NCI-H774 (cell line): Measurements from ENCODE around the gene SPTBN4.
"Not testable (repeated sequence)": the region's sequence is repeated elsewhere in the genome, so short reads cannot be mapped to it uniquely, and the experiment has no call there.

ENCODE experiments used
- DNase-seq: peaks from one replicate; lab custom pipeline; 2025; lab: John Stamatoyannopoulos, UW

The SPTBN4 gene

DNA sequence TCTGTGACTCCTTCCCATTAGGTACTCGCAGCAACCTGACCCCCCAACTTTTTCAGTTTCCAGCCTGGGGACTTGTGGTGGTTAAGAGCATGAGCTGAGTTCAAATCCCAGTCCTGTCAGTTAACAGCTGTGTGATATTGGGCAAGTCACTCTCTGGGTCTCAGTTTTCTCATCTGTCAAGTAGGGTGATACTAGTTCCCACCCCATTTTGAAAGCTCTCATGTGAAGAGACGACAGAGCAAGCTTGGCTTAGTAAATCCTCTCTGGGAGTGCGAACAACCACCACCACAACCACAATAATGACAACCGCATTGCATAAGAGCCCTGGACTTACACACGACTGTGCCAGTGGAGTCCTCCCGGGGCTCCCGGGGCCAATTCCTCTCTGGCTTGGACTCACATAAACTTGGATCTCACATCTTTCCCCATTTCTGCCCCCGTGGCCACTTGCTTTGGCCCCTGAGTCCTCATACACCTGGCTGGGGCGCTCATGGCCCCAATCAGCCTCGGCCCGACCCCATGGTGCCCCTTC is 1.7 kb upstream of the SPTBN4 start:
- no peak for DNase-seq

GRCh38 chr19:40465557-40466218 is 1.1 kb upstream of the SPTBN4 start, which contains the start of gene BLVRB:
BLVRB (minus strand) TSS chr19:40465745; CDS start chr19:40465688, 57 bp downstream.
- DNase-seq: peak; percentile 96

DNA sequence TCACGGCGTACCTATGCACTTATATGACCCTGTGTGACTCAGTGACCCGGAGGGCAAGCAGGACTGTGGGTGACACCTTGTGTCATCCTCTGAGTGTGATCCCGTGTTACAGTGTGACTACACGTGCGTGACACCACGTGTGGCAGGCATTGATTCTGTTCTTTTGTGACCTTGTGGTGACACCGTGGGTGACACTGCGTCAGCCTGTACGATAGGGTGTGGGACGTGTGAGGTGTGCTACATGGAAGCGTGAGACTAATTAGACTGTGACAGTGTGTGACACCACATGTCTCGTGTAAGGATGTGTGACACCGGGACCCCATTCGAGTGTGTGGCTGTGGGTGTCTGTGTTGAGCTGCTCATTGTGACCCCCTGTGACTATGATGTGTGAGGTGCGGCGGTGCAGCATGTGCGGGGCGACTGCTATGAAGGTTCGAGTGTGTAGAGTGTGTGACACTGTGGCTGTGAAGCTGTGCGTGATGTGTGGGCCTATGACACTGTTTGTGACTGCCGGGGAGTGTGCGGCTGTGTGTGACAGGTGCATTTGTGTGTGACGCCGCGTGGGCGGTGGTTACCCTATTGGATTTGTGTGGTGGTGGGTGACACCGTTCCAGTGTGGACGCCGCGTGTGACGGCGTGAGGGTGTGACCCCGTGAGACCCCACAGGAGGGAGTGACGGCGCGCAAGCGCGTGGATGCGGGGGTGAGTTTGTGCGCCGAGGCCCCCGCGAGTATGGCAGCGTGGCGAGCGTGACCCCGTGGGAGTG is 399 bp upstream of the SPTBN4 start:
- no peak for DNase-seq

DNA sequence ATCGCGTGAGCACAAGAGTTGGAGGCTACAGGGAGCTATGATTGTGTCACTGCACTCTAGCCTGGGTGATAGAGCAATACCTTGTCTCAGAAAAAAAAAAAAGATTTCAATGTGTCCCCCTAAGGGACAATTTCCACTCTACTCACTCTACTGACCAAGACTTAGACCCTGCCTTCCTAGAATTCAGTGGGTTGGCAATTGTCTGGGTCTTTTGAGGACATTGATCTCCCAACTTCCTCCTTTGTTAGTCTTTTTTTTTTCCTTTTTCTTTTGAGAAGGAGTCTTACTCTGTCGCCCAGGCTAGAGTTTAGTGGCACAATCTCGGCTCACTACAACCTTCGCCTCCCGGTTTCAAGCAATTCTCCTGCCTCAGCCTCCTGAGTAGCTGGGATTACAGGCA is 2.2 kb downstream of the SPTBN4 start:
- DNase-seq: no peak

DNA sequence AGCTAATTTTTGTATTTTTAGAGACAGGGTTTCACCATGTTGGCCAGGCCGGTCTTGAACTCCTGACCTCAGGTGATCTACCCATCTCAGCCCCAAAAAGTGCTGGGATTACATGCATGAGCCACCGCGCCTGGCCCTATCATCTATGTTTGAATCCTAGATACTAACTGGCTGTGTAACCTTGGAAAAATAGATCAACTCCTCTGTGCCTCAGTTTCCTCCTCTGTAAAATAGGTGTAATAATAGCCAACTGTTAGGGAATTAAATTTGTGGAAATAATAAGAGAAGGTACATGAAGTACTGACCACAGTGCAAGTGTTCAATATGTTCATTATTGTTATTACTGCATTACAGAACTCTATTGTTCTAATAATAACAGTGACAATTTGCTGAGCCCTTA is 4.3 kb downstream of the SPTBN4 start:
- DNase-seq: no peak

GRCh38 chr19:40472516-40472915 is 5.7 kb downstream of the SPTBN4 start:
- DNase-seq: no peak

DNA sequence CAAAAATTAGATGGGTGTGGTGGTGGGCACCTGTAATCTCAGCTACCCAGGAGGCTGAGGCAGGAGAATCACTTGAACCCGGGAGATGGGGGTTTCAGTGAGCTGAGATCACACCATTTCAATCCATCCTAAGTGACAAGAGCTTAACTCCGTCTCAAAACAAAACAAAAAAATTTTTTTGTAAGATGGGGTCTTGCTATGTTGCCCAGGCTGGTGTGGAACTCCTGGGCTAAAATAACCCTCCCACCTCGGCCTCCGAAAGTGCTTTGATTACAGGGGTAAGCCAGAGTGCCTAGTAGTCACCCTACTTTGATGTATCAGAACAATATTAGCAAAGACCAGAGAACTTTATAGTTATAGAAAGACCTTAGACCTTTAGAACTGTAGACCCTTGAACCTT is 7.9 kb downstream of the SPTBN4 start:
- DNase-seq: no peak

DNA sequence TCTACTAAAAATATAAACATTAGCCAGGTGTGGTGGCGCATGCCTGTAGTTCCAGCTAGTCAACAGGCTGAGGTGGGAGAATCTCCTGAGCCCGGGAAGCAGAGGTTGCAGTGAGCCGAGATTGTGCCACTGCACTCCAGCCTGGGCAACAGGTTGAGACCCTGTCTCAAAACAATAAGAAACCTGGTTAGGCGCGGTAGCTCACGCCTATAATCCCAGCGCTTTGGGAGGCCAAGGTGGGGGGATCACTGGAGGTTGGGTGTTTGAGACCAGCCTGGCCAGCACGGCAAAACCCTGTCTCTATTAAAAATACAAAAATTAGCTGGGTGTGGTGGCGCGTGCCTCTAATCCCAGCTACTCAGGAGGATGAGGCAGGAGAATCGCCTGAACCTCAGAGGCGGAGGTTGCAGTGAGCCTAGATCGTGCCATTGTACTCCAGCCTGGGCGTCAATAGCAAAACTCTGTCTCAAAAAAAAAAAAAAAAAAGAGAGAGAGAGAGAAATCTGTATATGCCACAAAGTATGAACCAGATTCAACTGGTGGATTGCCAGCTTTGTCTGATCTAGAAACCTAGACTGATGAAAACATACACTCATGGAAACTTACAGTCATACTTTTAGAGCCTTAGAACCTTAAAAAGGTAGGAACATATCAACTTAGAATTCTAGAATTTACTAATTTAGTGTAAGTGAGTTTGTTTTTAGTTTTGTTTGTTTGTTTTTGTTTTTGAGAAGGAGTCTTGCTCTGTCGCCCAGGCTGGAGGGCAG is 9.3 kb downstream of the SPTBN4 start:
- not testable (repeated sequence) for DNase-seq

- no peak for DNase-seq
Measured at GRCh38 chr19:40486017-40486416, 19.2 kb downstream of the SPTBN4 start.

DNA sequence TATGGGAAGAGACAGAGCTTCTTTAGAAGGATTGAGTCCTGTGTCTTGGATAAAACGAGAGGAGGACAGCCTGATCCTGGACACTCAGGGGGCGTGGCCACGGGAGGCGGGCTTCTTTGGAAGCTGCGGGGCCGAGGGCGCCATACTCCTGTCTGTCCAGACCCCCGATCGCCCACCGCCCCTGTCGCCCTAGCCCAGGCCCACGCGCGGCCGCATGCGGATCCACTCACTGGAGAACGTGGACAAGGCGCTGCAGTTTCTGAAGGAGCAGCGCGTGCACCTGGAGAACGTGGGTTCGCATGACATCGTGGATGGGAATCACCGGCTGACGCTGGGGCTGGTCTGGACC is 23.1 kb downstream of the SPTBN4 start:
- DNase-seq: no peak

DNA sequence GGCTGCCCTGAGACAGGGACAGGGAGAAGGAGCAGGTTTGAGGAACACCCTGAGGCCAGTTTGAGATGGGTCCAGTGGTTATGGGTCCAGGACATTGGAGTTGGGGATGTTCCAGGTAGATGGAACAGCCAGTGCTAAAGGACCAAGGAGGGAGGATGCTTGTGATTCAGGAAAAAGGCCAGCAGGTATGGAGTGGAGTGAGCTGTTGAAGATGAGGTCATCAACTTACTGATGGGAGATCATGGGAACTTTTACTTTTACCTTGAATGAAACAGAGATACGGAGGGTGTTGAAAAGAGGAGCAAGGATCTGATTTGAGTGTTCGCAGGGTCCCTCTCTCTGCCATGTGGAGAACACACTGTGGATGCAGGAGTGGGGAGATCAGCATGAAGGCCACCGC is 25.5 kb downstream of the SPTBN4 start:
- no peak for DNase-seq

DNA sequence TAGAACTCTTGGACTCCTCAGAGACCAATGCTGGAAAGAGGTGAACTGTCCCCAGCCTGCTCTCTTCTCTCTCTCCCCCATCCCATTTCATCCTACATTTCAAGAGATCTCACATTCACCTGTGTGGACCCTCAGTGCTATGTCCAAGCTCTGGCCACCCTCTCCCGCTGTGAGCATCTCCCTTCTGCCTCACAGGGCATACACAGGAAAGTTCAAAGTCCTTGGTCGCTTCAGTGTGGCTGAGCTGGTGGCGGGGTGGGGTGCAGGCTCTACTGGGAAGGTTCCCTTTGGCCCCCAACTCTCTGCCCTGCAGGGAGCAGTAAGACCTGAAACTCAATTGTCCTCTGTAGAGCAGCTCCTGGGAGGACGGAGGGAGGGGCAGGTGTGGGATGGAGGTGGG is 27.0 kb downstream of the SPTBN4 start:
- DNase-seq: no peak

- DNase-seq: no peak
Measured at GRCh38 chr19:40494191-40494838, 27.5 kb downstream of the SPTBN4 start.

- DNase-seq: no peak
Measured at GRCh38 chr19:40497214-40497613, 30.4 kb downstream of the SPTBN4 start.

DNA sequence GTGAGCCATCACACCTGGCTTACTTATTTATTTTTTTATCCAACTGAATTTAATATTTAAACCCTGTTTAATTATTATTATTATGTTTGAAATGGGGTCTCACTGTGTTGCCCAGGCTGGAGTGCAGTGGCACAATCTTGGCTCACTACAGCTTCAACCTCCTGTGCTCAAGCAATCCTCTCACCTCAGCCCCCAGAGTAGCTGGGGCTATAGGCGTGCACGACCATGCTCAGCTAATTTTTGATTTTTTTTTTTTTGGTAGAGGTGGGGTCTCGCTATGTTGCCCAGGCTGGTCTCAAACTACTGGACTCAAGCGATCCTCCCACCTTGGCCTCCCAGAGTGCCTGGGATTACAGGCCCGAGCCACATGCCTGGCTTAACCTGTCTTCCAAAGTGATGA is 32.5 kb downstream of the SPTBN4 start:
- DNase-seq: no peak

GRCh38 chr19:40500678-40501530 is 34.1 kb downstream of the SPTBN4 start:
- DNase-seq: not testable (repeated sequence)

DNA sequence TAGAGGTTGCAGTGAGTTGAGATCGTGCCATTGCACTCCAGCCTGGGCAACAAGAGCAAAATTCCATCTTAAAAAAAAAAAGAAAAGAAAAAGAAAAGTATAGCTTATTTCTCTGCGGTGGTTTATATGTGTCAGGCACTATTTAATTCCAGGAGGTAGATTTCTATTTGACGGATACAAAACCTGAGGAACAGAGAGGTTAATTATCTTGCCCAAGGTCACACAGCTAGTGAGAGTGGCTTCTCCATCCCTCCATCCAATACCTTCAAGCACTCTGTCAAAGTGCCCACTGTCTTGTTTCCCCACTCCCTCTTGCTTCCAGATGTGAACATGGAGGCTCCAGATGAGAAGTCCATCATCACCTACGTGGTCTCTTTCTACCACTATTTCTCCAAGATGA is 34.8 kb downstream of the SPTBN4 start:
- DNase-seq: no peak

DNA sequence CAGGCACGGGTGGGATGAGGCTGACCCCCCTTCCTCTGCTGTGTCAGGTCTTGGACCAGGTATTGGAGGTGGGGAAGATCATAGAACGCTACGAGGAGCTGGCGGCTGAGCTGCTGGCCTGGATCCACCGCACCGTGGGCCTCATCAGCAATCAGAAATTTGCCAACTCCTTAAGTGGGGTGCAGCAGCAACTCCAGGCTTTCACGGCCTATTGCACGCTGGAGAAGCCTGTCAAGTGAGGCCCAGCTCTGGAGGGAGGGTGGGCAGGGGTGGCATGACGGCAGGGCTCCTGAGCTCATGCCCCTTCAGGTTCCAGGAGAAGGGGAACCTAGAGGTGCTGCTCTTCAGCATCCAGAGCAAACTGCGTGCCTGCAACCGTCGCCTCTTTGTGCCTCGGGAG is 35.3 kb downstream of the SPTBN4 start:
- DNase-seq: no peak

- no peak for DNase-seq
Measured at GRCh38 chr19:40502647-40503319, 36.0 kb downstream of the SPTBN4 start.

GRCh38 chr19:40503320-40503695 is 36.5 kb downstream of the SPTBN4 start:
- no peak for DNase-seq

DNA sequence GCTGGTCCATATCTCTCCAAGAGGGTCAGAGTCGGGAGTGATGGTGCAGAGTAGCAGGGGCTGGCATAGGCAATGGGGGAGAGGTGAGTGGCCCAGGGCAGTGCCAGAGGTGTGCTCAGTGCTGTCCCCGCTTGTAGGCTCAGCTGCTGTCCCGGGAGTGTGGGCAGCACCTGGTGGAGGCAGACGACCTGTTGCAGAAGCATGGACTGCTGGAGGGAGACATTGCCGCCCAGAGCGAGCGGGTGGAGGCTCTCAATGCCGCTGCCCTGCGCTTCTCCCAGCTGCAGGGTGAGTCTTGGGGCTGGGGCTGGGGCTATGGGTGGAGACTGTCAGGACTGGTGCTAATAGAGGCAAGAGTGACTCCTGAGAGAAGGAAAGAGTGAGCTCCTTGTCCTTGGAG is 39.3 kb downstream of the SPTBN4 start:
- no peak for DNase-seq
